Measurements from ENCODE around the gene ADAMTSL1. TPM values are rescaled to one million over a fixed set of nuclear protein-coding genes. Genes with fewer than 3 reads are reported as not detected.
"Not testable (repeated sequence)": the region's sequence is repeated elsewhere in the genome, so short reads cannot be mapped to it uniquely, and the experiment has no call there.

Gene ADAMTSL1
- total RNA-seq, 1 donor from 2014 or later: 7.3 TPM

GRCh38 chr9:18909140-18910018, 435.4 kb downstream of the ADAMTSL1 start:
- DNase-seq: no peak

GRCh38 chr9:18910435-18910834, 436.5 kb downstream of the ADAMTSL1 start:
- DNase-seq: no peak

- DNase-seq: no peak
Measured at GRCh38 chr9:18910916-18911315, 437.0 kb downstream of the ADAMTSL1 start.

- DNase-seq: no peak
Measured at GRCh38 chr9:18911714-18912342, 437.9 kb downstream of the ADAMTSL1 start.

- DNase-seq: no peak
Measured at GRCh38 chr9:18920141-18921084, 446.5 kb downstream of the ADAMTSL1 start.

- DNase-seq: no peak
Measured at GRCh38 chr9:18921366-18922075, 447.6 kb downstream of the ADAMTSL1 start.

- DNase-seq: no peak
Measured at GRCh38 chr9:18922161-18922885, 448.4 kb downstream of the ADAMTSL1 start.

- DNase-seq: no peak
Measured at GRCh38 chr9:18923167-18923566, 449.2 kb downstream of the ADAMTSL1 start.

GRCh38 chr9:18923671-18924430, 449.9 kb downstream of the ADAMTSL1 start:
- DNase-seq: no peak

- no peak for DNase-seq
Measured at GRCh38 chr9:18925880-18926279, 451.9 kb downstream of the ADAMTSL1 start.

- DNase-seq: no peak
Measured at GRCh38 chr9:18926513-18926912, 452.6 kb downstream of the ADAMTSL1 start.

- DNase-seq: no peak
Measured at GRCh38 chr9:18928711-18929110, 454.8 kb downstream of the ADAMTSL1 start.

GRCh38 chr9:18930611-18931010, 456.7 kb downstream of the ADAMTSL1 start:
- not testable (repeated sequence) for DNase-seq

GRCh38 chr9:18935541-18935940, 461.6 kb downstream of the ADAMTSL1 start:
- DNase-seq: no peak

GRCh38 chr9:18936094-18936871, 462.3 kb downstream of the ADAMTSL1 start:
- DNase-seq: no peak

- no peak for DNase-seq
Measured at GRCh38 chr9:18939943-18940342, 466.0 kb downstream of the ADAMTSL1 start.

- DNase-seq: no peak
Measured at GRCh38 chr9:18941060-18941740, 467.2 kb downstream of the ADAMTSL1 start.

- DNase-seq: no peak
Measured at GRCh38 chr9:18942801-18943200, 468.8 kb downstream of the ADAMTSL1 start.

GRCh38 chr9:18947892-18948339, 474.0 kb downstream of the ADAMTSL1 start:
- no peak for DNase-seq

Measured in occipital lobe (tissue), 2 donors.